Natural killer cell treated with Interleukin-12 subunit alpha and Interleukin-12 subunit beta and Interleukin-15 and Interleukin-18, amount 100 ng/mL, for 72 hours (primary cell): ENCODE measurements around the gene MTCL1. TPM values are rescaled to one million over a fixed set of nuclear protein-coding genes. Genes with fewer than 3 reads are reported as not detected.

Experiments used
- ATAC-seq, 2 donors: fragments of 150-1000 bp; cut with Tn5 transposase in 1 of 2; sonication (Bioruptor Pico), chemical (Tn5 transposase) in 1 of 2; 2 replicates each; pipeline ENCODE4 v1.10.0; 2021
- DNase-seq: peaks from one replicate; pipeline ENCODE4 v3.0.0; 2022; ENCODE audit warnings: low spot score
- H3K27ac Mint-ChIP-seq, 2 donors: 1 replicate in 1 of 2; 2 replicates in 1 of 2; pipeline ENCODE4 v1.8.0; 2022; ENCODE audit warnings: mixed read lengths in 2 of 2, mild to moderate bottlenecking in 1 of 2, moderate library complexity in 1 of 2
- H3K27me3 Mint-ChIP-seq, 2 donors: 1 replicate in 1 of 2; 2 replicates in 1 of 2; pipeline ENCODE4 v1.8.0; 2022; ENCODE audit warnings: mixed read lengths in 2 of 2
- H3K36me3 Mint-ChIP-seq: one replicate; pipeline ENCODE4 v1.8.0; 2022; ENCODE audit warnings: mixed read lengths
- H3K4me1 Mint-ChIP-seq, 2 donors: 1 replicate in 1 of 2; 2 replicates in 1 of 2; pipeline ENCODE4 v1.8.0; 2022; ENCODE audit warnings: low read depth in 2 of 2, mixed read lengths in 2 of 2, mild to moderate bottlenecking in 1 of 2
- H3K4me3 Mint-ChIP-seq: one replicate; pipeline ENCODE4 v1.8.0; 2022; ENCODE audit warnings: mixed read lengths
- H3K9me3 Mint-ChIP-seq: 2 replicates; pipeline ENCODE4 v1.8.0; 2022; ENCODE audit warnings: mixed read lengths
- total RNA-seq, 2 donors: library from RNA; stranded (reverse); gene quantifications; one replicate each; pipeline ENCODE4 v1.2.3, GENCODE V29; 2022

MTCL1 gene
- total RNA-seq, 2 donors from 2014 or later = 0.38 to 0.50 TPM

DNA sequence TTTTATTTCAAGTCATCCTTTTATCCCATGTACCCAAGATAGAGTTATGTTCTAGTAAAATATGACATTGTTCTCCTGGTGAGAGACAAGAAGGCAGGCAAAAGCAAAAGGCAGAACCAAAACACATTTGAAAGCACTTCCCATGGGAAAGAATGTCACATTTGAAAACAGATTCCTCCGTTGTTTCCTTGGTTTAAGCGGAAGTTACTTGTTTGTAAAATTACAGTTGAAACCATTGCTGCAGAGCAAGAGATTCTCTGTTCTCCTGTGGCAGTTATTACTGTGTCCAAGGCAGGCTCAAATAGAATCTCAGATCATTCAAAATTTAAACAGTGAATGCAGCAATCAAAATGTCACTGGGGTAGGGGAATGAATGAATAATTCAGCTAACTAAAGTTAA is 149.6 kb downstream of the MTCL1 start:
- Mint-ChIP-seq H3K27ac (no peak overlapping the region), H3K36me3 (no peaks in the 10 kb centered on the region), H3K4me3 (no peak overlapping the region), H3K9me3 (no peaks in the 10 kb centered on the region), H3K27me3 (peaks cover 12 to 15% of the 10 kb centered on the region in 2 donors), H3K4me1 (no peaks in the 10 kb centered on the region)
- ATAC-seq = no peak
- no peak for DNase-seq

DNA sequence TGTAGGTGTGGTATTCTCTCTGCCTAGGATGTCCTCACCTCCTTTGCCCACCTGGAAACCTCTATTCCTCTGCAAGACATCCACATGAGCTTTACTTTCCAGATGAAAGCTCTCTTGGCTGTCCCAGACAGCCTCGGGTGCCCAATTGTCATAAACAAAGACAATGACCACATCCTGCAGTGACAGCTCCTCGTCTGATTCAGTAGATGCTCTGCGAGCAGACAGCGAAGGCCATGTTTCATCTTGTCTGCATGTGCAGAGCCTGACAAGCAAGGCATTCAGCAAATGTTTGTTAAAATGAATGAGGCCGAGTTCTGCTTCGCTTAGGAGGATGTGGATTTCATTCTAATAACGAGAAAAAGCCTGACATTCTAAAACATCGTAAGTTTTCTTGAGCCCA is 150.9 kb downstream of the MTCL1 start:
- Mint-ChIP-seq H3K36me3 (no peaks in the 10 kb centered on the region), H3K27me3 (peaks cover 10 to 15% of the 10 kb centered on the region in 2 donors), H3K9me3 (no peaks in the 10 kb centered on the region), H3K27ac (no peak overlapping the region), H3K4me3 (no peak overlapping the region), H3K4me1 (no peaks in the 10 kb centered on the region)
- no peak for ATAC-seq
- DNase-seq = no peak

DNA sequence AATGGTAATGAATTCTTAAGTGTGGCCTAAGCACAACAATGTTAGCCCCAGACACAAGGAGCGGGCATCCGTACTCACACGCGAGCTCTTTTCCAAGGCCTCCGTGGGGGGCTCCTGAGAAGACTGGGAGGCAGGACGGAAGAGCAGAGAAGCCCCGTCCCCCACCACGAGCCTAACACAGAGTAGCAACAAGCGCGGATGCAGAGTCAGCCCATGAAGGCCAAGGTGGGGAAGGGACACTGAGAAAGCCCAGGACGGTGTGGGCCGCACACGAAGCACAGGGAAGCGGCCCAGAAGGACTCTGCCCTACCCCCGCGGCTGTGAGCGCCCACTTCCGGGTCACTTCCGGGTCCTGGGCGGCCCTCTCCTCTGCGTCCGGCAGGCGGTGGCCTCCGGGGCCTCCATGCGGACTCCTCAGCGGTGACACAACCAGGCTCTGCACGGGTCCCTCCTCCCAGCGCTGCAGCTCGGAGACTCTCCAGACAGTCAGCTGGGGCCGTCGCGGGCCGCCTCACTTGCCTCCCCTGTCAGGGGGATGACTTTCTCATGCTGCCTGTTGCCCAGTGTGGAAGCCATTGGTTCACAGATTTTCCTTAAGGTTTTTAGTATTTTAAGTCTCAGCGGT is 151.5 kb downstream of the MTCL1 start:
- no peak for DNase-seq
- no peak overlapping the region for H3K27ac Mint-ChIP-seq

DNA sequence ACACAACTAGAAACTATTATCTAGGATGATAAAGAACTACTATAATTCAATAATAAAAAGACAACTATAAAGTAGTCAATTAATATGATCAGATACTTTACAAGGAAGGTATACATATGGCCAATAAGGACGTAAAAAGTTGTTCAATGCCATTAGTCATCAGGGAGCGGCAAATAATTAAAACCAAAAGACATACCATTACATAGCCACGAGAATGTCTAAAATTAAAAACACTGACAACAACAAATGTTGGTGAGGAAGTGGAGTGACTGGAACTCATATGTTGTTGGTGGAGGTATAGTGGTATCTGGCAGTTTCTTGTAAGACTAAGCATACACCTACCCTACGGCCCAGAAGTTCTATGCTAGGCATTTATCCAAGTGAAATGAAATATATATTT is 152.4 kb downstream of the MTCL1 start:
- no peak overlapping the region for H3K4me3 Mint-ChIP-seq
- H3K27me3 Mint-ChIP-seq = peaks cover 9 to 15% of the 10 kb centered on the region in 2 donors
- H3K36me3 Mint-ChIP-seq = no peaks in the 10 kb centered on the region
- no peaks in the 10 kb centered on the region for H3K9me3 Mint-ChIP-seq
- H3K4me1 Mint-ChIP-seq = no peaks in the 10 kb centered on the region
- no peak overlapping the region for H3K27ac Mint-ChIP-seq
- ATAC-seq (no peak), DNase-seq (no peak)

More for the DNA sequence above, 151.5 kb downstream of the MTCL1 start:
- ATAC-seq = peak in 1 of 2 donors; percentile 17
- Mint-ChIP-seq H3K27me3 (peaks cover 7 to 15% of the 10 kb centered on the region in 2 donors), H3K36me3 (no peaks in the 10 kb centered on the region), H3K9me3 (no peaks in the 10 kb centered on the region), H3K4me3 (no peak overlapping the region), H3K4me1 (no peaks in the 10 kb centered on the region)

- peaks cover 9 to 11% of the 10 kb centered on the region in 2 donors for H3K27me3 Mint-ChIP-seq
- H3K4me3 Mint-ChIP-seq = no peak overlapping the region
- DNase-seq = no peak
- no peaks in the 10 kb centered on the region for H3K36me3 Mint-ChIP-seq
- H3K27ac Mint-ChIP-seq = no peak overlapping the region
- no peaks in the 10 kb centered on the region for H3K4me1 Mint-ChIP-seq
- no peak for ATAC-seq
- H3K9me3 Mint-ChIP-seq = no peaks in the 10 kb centered on the region
Observed at GRCh38 chr18:8858888-8859511, 153.6 kb downstream of the MTCL1 start.

- Mint-ChIP-seq H3K27me3 (peaks cover 0 to 7% of the 10 kb centered on the region in 2 donors), H3K4me1 (no peaks in the 10 kb centered on the region), H3K4me3 (no peak overlapping the region), H3K36me3 (no peaks in the 10 kb centered on the region), H3K27ac (no peak overlapping the region), H3K9me3 (no peaks in the 10 kb centered on the region)
- DNase-seq (no peak), ATAC-seq (no peak)
Observed at GRCh38 chr18:8860845-8861642, 155.7 kb downstream of the MTCL1 start.

GRCh38 chr18:8863427-8863826 is 158.1 kb downstream of the MTCL1 start:
- ATAC-seq (no peak), DNase-seq (no peak)
- Mint-ChIP-seq H3K27me3 (peaks cover 0 to 7% of the 10 kb centered on the region in 2 donors), H3K9me3 (no peaks in the 10 kb centered on the region), H3K4me3 (no peak overlapping the region), H3K27ac (no peak overlapping the region), H3K4me1 (no peaks in the 10 kb centered on the region), H3K36me3 (no peaks in the 10 kb centered on the region)

DNA sequence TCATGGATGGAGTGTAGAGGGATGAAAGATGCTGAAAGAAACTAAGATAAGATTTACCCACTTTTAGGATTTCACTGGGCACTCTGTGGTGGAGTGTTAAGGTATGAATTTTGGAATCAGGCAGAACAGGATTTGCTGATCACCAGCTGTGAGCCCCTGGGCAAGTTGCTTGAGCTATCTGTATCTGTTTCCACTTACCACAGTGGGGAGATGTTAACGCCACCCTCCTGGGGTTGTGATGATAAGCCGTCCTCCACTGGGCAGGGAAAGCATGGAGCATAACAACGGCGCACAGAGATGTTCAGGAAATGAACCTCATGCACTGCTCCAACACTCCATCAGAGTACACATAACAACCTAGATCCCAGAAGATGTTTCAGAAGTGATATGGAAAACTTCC is 160.6 kb downstream of the MTCL1 start:
- no peak overlapping the region for H3K27ac Mint-ChIP-seq
- no peak for ATAC-seq
- no peaks in the 10 kb centered on the region for H3K9me3 Mint-ChIP-seq
- no peaks in the 10 kb centered on the region for H3K36me3 Mint-ChIP-seq
- no peak overlapping the region for H3K4me3 Mint-ChIP-seq
- H3K27me3 Mint-ChIP-seq = peaks cover 0 to 10% of the 10 kb centered on the region in 2 donors
- DNase-seq = no peak
- H3K4me1 Mint-ChIP-seq = no peaks in the 10 kb centered on the region

GRCh38 chr18:8866679-8867078 is 161.3 kb downstream of the MTCL1 start:
- Mint-ChIP-seq H3K27ac (no peak overlapping the region), H3K4me1 (no peaks in the 10 kb centered on the region), H3K4me3 (no peak overlapping the region), H3K27me3 (peaks cover 0 to 10% of the 10 kb centered on the region in 2 donors), H3K36me3 (no peaks in the 10 kb centered on the region), H3K9me3 (no peaks in the 10 kb centered on the region)
- no peak for DNase-seq
- ATAC-seq = no peak

DNA sequence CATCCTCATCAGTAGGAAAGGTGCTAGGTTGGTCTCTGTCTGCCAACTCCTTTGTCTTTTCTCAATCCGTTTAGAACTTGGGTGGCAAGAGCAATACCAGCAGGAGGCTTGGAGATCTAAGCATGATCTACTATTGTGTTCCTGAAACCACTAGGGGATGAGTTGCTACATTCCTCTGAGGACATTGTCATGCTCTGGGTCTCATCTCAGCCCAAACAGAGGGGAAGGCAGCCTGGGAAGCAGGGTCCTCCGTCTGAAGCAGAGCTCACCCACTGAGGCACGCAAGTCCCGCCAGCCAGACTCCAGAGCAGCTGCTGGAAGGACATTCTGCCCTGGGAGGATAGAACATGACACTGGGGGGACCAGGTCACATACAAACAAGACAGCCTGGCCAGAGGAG is 162.9 kb downstream of the MTCL1 start:
- Mint-ChIP-seq H3K4me1 (no peaks in the 10 kb centered on the region), H3K27ac (no peak overlapping the region), H3K27me3 (peaks cover 0 to 8% of the 10 kb centered on the region in 2 donors), H3K9me3 (no peaks in the 10 kb centered on the region), H3K4me3 (no peak overlapping the region), H3K36me3 (no peaks in the 10 kb centered on the region)
- no peak for DNase-seq
- peak in 1 of 2 donors; percentile 5 for ATAC-seq

GRCh38 chr18:8868779-8869415 is 163.5 kb downstream of the MTCL1 start:
- H3K9me3 Mint-ChIP-seq = no peaks in the 10 kb centered on the region
- no peak overlapping the region for H3K27ac Mint-ChIP-seq
- no peaks in the 10 kb centered on the region for H3K4me1 Mint-ChIP-seq
- DNase-seq (no peak), ATAC-seq (peak in 1 of 2 donors; percentile 40)
- peaks cover 0 to 8% of the 10 kb centered on the region in 2 donors for H3K27me3 Mint-ChIP-seq
- no peak overlapping the region for H3K4me3 Mint-ChIP-seq
- H3K36me3 Mint-ChIP-seq = no peaks in the 10 kb centered on the region

- Mint-ChIP-seq H3K4me3 (no peak overlapping the region), H3K27ac (no peak overlapping the region), H3K4me1 (no peaks in the 10 kb centered on the region)
Observed at GRCh38 chr18:8869696-8870095, 164.3 kb downstream of the MTCL1 start.

DNA sequence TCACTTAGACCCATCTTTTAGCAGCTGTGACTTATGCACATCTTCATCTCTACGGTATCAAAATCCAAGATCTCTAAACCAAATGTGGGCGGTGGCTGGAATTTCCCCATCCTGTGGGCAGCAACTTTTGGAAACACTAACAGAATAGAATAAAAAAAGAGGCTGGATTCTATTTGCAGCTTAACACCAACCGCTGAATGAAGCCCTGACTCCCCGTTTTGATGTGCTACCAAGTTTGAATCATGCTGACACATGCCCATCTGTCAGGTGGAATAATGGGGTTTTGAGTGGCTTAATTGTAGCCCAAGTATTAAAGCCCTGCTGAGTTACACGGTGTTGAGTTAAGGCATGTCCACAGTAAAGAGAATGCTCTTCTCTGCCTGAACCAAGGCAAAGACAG is 165.2 kb downstream of the MTCL1 start:
- Mint-ChIP-seq H3K4me3 (no peak overlapping the region), H3K27me3 (peaks cover 0 to 5% of the 10 kb centered on the region in 2 donors), H3K4me1 (no peaks in the 10 kb centered on the region), H3K27ac (no peak overlapping the region), H3K9me3 (no peaks in the 10 kb centered on the region), H3K36me3 (no peaks in the 10 kb centered on the region)
- DNase-seq (no peak), ATAC-seq (no peak)

More at GRCh38 chr18:8869696-8870095, 164.3 kb downstream of the MTCL1 start:
- no peak for DNase-seq
- no peaks in the 10 kb centered on the region for H3K9me3 Mint-ChIP-seq
- H3K36me3 Mint-ChIP-seq = no peaks in the 10 kb centered on the region
- ATAC-seq = no peak
- peaks cover 0 to 8% of the 10 kb centered on the region in 2 donors for H3K27me3 Mint-ChIP-seq

DNA sequence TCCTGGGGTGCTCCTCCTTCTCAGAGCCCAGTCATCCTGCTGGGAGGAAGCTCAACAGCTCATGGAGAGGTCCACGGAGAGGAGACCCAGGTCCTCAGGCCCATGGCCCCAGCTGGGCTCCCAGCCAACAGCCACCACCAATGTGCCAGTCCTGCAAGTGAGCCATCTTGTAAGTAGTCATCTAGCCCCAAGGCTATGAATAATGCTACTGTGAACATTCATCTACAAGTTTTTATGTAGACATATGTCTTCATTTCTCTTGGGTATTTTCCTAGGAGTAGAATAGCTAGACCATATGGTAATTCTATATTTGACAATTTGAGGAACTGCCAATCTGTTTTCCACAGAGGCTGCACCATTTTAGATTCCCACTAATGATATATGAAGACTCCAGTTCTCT is 166.1 kb downstream of the MTCL1 start:
- no peaks in the 10 kb centered on the region for H3K4me1 Mint-ChIP-seq
- ATAC-seq = no peak
- H3K4me3 Mint-ChIP-seq = no peak overlapping the region

More for the DNA sequence above, 166.1 kb downstream of the MTCL1 start:
- H3K36me3 Mint-ChIP-seq = no peaks in the 10 kb centered on the region
- H3K9me3 Mint-ChIP-seq = no peaks in the 10 kb centered on the region
- no peak for DNase-seq
- H3K27ac Mint-ChIP-seq = no peak overlapping the region
- peaks cover 0 to 5% of the 10 kb centered on the region in 2 donors for H3K27me3 Mint-ChIP-seq
